ENCODE measurements around the gene URI1.

Gene URI1

DNA sequence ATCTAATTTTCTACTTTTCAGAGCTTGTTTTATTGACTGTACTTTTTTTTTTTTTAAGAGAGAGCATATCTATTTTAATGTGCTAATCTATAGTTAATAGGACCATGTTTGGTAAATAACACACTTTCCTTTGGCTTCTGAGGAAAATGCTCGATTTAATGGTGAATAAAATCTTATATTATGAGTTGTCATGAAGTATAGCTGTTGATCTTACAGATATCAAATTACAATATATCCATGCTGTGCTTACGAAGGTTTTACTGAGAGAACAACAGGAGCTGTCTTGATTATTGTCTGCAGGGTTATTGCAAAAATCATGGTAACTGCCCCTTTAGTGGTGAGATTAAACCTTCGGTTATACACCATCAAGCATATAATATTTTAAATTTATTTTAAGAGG is 29.6 kb downstream of the URI1 start:
- DNase-seq (ENCODE audit: low read depth), result no peak

DNA sequence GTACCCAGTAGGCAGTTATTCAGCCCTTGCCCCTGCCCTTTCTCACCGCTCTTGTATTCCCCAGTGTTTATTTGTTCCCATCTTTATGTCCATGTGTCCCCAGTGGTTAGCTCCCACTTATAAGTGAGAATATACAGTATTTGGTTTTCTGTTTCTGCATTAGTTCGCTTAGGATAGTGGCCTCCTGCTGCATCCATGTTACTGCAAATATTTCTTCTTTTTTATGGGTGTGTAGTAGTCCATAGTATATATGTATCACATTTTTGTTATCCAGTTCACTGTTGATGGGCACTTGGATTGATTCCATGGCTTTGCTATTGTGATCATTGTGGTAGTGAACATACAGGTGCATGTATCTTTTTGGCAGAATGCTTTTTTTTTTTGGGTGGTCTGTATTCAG is 32.7 kb downstream of the URI1 start:
- no peak for DNase-seq (ENCODE audit: low read depth)

DNA sequence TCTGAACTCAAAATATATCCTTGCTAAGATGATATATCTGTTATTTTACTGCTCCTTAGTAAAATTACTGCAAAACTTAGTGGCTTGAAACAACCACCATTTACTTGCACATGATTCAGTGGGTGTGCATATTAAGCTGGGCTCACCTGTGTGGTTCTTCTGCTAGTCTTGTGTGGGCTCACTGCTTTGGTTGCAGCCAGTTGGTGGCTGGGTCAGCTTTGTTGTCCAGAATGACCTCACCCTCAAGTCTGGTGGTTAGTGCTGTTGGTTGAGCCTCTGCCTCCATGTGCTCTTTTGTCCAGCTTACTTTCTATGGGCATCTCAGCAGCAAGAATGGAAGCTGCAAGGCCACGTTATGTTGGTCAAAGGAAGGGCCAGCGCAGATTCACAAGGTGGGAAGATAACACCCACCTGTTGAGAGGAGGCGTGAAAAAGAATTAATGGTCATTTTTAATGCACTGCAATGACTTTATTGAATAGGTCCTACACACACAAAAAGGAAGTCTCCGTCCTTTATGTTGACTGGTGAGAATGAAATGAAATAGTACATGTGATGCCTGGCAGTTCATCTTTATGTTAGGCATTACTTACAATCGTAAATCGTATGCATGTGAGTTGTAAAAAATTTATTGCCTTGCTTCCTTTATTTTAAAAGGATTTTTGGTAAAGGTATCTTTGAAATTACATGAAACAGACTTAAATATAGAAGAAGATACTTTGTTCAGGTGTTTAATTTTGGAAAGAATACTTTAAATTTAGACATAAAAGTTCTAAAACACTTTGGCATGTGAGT is 34.3 kb downstream of the URI1 start:
- DNase-seq (ENCODE audit: low read depth), result no peak

DNA sequence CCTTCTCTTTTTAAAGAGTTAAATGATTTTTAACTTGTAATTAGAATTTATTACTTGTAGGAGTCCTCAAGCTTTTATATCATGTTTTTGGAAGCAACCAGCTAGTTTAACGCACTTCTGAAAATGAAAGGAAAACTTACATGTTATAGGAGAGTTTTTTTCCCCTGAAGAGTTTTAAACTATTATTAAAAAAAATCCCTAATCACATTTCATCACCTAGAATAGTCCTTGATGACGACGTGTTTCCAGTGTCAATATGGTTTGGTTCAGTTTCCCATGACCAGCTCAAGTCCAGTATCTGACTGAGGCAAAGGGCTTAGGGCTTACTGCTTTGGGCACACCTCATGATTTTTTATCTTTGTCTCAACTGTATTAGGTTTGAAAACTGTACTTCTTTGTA is 36.0 kb downstream of the URI1 start:
- DNase-seq (ENCODE audit: low read depth), result no peak

DNA sequence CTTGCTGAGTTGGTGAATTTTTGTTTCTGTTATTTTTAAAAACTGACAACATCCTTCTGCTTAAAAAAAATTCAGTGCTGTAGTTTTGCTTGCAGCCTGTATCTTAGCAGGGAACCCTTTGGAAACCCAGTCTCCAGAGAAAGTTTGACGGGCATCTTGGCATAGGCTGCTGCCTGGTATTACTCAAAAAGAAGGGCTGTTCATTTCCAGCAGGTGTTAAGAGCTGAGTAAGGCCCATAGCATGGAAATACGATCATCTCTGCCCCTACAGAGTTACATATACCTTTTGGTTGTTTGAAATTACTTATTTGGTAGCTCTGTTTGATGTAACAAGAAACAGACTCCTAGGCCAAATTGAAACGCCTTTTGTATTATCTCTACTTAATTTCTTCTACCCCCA is 41.5 kb downstream of the URI1 start:
- no peak for DNase-seq (ENCODE audit: low read depth)

DNA sequence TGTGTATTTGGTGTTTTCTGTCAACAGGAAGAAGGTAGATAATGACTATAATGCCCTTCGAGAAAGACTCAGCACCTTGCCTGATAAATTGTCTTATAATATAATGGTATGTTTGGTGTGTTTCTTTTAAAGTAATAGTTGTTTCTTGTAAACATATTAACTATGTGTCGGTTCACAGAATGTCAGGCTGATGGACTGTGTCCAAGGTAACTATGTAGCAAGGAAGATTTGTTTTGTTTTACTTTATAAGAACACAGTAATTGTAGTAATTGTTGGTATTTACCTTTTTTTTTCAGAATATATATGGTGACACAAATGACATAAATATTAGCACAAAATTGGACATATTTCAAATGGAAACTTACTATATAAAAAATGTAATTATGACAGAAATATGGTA is 43.2 kb downstream of the URI1 start:
- DNase-seq (ENCODE audit: low read depth), result no peak

DNA sequence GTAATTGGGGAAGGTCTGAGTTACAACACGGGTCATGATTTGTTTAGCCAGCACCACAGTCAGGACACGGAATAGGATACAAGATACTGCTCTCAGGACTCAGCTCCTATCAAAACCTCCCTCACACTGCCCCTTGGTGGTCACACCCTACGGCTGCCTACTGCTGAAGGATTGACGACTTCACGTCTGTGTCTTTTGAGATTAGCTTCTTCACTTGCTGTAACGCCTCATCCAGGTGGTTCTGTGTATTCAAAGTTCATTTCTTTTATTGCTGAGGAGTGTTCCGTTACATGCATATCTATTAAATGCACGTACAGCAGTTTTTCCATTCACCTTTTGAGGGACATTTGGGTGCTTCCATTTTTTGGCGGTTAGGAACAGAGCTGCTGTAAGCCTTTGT is 46.3 kb downstream of the URI1 start:
- no peak for DNase-seq (ENCODE audit: low read depth)

DNA sequence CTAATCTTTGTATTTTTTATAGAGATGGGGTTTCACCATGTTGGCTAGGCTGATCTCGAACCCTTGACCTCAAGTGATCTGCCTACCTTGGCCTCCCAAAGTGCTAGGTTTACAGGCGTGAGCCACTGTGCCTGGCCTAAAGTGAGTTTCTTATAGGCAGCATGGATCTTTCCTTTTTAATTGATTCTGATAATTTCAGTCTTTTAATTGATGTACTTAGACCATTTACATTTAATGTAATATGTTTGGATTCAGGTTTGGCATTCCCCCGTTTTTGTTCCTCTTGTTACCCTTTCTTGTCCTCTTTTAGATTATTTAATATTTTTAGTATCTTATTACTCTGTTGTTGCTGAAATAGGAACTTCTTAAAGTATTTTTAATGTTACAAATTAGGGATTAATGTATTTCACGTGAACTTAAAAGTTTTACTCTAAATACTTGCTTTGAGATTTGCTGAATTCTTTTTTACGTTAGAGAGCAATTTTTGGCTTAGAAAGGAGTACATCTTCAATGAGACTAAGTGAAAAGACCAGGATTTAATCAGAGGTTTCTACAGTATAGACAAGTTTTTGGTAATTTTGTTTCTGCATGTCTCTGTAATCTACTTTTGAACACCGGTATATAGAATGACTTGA is 50.3 kb downstream of the URI1 start:
- no peak for DNase-seq (ENCODE audit: low read depth)

DNA sequence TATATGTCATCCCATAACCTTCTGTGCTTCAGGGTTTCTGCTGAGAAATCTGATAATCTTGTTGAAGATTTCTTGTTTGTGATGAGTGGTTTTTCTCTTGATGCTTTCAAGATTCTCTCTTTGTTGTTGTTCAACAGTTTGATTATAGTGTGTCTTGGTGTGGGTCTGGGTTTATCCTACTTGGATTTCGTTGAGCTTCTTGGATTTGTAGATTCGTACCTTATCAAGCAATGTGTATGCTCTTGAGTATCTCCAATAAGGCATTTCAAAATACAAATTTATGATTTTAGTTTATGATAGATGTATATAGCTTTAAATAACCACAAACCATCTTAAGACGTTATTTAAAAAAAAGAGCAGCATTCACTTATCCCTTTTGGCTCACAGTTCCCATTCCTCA is 57.5 kb downstream of the URI1 start:
- DNase-seq (ENCODE audit: low read depth), result no peak

DNA sequence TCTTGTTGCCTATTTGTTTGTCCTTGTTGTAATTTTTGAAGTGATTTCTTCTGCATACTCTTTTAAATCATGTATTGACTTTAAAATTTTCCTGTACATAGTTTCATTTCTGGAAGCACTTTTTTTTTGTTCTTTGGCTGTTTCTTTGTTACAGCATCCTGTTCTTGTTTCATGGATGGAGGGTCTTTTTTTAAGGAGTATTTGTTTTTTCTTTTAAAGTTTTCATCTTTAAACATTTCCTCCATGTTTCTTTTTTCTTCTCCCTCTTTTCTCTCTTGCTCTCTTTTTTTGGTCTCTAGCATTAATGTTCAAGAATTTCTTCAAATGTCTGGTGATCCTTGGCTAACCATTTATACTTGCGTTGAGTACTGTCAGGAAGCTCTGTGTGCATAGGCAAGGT is 58.8 kb downstream of the URI1 start:
- no peak for DNase-seq (ENCODE audit: low read depth)

DNA sequence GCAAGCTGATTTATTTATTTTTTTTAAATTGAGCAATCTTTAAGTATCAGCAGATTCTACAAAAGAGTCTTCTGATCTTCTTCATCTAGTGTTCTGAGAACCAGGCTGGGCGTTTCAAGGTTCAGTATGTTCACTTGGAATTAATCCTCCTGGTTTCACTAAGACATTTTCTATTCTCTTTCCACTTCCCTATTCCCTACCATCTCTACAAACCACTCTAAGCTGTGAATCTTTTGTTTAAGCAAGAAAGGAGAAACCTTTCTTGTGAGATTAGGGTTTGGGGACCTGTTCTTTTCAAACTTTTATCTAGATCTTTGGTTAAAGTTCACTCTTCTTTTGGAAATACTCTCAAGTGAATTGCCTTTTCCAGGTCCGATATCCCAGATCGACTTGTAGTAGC is 59.3 kb downstream of the URI1 start:
- no peak for DNase-seq (ENCODE audit: low read depth)

DNA sequence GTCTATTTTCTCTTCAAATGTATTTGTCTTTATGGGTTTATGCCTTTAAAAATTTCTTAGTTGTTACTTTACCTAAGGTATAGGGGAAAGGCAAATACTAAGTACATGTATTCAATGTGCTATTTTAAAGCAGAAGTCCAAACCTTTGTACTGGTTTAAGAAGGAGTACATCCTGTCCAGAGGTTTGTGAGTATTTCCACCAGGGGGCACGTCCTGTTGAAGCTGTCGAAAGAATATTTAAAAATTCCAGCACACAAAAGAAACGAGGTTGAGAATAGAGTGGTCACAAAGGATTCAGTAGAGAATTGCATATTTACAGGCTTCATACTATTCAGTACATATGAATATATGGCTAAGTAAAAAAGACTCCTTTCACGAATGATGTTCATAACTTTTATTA is 59.8 kb downstream of the URI1 start:
- no peak for DNase-seq (ENCODE audit: low read depth)

DNA sequence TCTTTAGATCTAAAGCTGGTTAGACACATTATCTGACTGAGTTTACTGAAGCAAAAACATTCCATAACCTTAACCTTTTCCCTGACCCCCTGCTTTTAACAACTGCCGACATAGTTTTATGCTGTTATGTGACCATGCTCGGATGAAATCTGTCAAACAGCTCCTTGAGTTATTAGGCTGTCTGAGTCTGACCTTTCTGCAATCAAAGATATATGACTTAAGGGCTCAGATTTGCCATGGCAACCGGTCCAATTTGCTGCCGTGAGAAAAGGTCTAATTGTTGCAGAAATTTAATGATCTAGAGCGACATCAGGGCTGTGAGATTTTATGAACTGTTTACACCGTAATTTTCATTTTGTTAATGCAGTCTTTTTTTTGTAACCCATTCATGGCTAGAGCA is 61.8 kb downstream of the URI1 start:
- DNase-seq (ENCODE audit: low read depth), result no peak

DNA sequence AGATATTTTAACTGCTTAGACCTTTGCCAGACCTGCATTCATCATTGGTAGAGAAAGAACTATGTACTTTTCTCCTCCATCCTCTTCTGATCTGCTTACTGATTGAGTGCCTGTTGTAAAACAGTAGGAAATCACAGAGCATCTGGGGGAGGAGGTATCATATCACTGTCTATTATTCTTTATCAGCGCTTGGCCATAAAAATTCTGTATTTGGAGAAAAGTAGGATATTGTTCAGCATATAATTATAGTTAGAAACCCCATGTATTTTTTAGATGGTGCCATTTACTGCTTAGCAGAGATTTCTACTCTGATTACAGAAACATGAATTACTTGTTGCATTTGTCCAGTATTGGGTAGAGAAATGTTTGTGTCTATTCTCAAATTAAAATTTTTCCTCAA is 62.4 kb downstream of the URI1 start:
- DNase-seq (ENCODE audit: low read depth), result no peak

DNA sequence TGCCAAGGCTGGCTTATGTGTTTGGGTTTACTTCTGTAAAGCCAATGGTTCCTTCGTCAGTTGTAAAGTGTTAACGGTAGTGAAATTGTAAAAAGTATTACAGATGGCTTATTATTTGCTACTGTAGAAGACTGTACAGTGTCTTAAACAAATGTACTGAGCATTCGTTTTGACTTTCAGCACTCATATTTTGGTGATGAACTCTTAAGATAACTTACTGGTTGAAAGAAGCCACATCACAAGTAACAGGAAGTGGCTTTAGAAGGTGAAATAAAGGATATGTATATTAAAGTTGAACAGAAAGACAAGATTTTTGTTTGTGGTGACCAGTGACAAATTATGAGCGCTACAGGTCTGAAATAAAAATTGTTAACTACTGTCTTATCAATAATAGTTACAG is 64.2 kb downstream of the URI1 start:
- DNase-seq (ENCODE audit: low read depth), result no peak

DNA sequence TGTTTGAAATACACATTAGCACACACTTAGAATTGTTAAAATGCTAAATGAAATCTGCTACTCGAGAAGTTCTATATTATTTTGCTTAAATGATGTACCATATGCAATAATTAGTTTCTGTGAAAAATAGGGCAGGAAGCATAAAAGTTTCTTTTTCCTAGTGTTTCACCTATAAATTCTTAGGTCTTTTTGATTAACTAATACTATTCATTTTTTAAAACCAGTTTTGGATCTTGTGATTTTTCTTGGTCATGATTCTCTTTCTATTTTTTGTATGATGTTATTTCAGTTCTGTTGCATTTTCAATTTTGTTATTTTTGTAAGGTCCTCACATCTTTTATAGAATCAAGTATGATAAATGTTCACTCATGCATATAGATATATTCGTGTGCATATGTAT is 66.1 kb downstream of the URI1 start:
- no peak for DNase-seq (ENCODE audit: low read depth)

DNA sequence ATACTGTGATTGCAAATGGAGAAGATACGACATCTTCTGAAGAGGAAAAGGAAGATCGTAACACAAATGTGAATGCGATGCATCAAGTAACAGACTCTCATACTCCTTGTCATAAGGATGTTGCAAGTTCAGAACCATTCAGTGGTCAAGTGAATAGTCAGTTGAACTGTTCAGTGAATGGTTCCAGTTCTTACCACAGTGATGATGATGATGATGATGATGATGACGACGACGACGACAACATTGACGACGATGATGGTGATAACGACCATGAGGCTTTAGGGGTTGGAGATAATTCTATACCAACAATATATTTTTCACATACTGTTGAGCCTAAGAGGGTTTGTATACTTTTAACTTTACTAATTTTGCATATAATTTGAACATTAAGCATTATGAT is 67.0 kb downstream of the URI1 start:
- DNase-seq (ENCODE audit: low read depth), result no peak

DNA sequence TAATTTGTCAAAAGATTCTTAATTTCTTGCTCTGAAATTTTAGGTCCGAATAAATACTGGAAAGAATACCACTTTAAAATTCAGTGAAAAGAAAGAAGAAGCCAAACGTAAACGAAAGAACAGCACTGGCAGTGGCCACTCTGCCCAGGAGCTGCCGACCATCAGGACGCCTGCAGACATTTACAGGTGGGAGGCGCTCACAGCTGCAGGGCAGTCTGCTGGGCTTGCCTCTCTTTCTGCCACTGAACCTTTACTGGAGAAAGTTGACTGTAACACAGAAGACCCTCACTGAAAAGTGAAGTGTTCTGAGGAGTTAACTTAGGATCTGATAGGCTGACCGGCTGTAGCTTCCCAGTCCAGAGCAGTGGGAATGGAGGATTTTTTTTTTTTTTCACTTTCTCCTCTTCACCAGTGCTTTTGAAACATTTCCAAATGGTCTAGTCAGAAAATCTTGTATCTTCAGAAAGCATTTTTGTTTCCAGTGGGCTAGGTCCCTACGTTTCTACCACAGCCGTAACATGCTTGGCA is 69.1 kb downstream of the URI1 start:
- DNase-seq (ENCODE audit: low read depth), result no peak

DNA sequence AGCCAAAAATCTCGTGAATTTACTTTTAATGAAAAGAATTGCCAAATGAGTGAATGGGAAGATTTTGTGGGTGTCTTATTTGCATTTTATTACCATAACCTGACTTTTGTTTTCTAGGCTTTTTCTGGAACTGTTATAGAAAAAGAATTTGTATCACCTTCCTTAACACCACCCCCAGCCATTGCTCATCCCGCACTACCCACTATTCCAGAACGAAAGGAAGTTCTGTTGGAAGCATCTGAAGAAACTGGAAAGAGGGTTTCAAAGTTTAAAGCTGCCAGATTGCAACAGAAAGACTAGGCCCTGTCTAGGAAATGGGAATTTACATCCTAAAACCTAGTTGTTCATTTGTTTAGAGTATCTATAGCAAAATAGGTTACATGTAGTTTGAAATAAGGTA is 72.7 kb downstream of the URI1 start:
- no peak for DNase-seq (ENCODE audit: low read depth)

DNA sequence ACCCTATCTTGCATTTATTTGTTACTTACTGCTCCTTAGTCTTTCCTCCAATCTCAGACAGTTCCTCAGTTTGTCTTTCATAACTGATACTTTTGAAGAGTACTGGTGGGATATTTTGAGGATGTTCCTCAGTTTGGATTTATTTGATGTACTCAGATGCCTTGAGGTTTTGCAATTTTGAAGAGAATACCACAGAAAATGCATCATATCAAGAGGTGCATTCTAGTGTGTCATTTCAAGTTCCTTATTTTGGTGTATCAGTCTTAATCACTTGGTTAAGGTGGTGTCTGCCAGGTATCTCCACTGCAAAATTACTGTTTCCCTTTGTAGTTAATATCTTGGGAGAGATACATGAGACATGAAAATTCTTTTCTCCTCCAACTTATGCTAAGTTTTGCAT is 75.1 kb downstream of the URI1 start:
- DNase-seq (ENCODE audit: low read depth), result no peak

DNA sequence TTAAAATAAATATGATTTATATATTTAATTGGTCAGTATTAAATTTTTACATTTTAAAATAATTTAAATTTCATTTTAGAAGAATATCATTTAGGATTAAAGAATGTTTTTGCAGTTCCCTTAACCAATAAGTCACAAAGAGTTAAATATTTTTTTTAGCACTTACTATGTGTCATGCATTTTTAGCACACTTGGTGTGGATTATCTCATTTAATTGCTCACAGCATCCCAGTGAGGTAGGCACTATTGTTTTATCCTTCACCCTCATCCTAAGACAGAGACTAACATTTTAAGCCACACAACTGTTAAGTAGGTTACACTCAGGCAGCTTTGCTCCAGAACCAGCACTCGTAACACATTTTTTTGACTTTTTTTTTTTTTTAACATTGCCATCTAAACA is 78.2 kb downstream of the URI1 start:
- DNase-seq (ENCODE audit: low read depth), result no peak

DNA sequence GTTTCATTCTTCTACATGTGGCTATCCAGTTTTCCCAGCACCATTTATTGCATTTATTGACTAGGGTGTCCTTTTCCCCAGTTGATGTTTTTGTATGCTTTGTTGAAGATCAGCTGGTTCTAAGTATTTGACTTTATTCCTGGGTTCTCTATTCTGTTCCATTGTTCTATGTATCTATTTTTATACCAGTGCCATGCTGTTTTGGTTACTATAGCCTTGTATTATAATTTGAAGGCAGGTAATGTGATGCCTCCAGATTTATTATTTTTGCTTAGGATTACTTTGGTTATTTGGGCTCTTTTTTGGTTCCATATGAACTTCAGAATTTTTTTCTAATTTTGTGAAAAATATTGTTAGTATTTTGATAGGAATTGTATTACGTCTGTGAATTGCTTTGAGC is 80.6 kb downstream of the URI1 start:
- DNase-seq (ENCODE audit: low read depth), result no peak

DNA sequence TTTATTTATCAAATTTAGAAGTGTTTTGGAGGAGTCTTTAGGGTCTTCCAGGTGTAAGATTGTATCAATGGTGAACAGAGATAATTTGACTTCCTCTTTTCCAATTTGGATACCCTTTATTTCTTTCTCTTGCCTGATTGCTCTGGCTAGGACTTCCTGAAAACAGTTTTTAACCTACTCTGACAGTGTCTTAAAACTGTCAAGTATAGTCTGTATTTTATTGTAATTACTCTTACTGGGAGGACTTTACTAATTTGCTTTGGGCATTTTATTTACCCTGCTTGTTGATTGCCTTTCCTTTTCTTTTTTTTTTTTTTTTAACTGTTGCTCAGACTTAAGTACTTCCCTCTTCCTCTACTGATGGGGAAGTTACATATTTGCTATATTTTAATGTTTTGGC is 81.3 kb downstream of the URI1 start:
- DNase-seq (ENCODE audit: low read depth), result no peak

DNA sequence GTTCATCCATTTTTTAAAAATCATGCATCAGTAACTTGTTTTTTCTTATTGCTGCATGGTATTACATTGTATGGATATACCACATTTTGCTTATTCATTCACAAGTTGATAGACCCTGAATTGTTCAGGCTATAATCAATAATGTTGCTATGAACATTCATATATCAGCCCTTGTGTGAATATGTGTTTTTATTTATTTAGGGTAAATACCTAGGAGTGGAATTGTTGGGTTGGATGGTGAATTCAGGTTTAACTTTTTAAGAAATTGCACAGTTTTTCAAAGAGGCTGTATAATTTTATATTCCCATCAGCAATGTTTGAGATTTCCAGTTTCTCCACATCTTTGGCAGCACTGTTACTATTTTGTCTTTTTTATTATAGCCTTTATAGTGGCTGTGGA is 82.1 kb downstream of the URI1 start:
- no peak for DNase-seq (ENCODE audit: low read depth)

All from HS-5 (cell line).